A549 treated with CORT108297 at 1 μM for 4 hours (cell line): ENCODE measurements around the gene CRCP. TPM values are rescaled to one million over a fixed set of nuclear protein-coding genes. Genes with fewer than 3 reads are reported as not detected.

Experiments
- total RNA-seq: library from RNA; stranded (reverse); fragments of 200-300 nt; extraction: Qiagen RNA extraction; gene quantifications from 5 replicates; pipeline ENCODE4 v1.2.3, GENCODE V29; 2022

CRCP gene
- 25.8 to 37.7 TPM (median 27.7 TPM) in 5 replicates for total RNA-seq

GRCh38 chr7:66114743-66115649, at the start of gene CRCP:
TSS of gene CRCP (plus strand) at chr7:66114847. CDS start at chr7:66114963, 116 bp downstream.

DNA sequence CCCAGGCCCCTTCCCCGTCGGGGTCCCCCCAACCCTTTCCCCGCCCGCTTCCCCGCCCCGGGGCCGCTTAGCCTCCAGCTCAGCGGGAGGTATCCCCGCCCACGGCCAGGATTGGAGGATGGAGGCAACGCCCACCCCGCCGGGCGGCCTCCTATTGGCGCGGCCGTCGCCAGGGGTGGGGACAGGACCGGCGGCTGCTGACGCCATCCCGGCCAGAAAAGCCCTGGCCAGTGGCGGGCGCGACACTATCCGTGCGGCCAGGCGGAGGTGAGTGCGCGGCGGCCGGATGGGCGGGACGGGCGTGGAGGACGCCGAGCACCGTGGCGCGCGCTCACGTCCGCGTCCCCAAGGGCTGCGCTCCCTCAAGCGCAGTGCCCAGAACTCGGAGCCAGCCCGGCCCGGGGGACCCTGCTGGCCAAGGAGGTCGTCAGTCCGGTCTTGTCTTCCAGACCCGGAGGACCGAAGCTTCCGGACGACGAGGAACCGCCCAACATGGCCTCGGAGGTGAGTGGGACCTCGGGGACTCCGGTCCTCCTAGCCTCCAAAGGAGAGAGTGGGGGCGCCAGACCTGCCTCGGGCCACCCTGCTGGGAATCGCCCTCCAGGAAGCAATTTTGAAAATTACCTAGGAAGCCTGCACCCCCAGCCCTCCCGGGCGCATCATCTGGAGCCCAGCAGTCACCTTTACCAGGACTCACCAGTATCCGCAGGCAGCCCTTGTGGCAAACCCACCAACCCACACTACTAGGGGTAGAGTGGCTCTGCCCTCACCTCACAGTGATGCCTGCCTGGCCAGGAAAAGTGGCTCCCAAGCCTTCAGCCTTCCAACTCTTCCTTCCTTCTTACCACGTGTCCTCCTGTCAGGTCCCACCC, 38.8 kb upstream of the CRCP start, which contains the start of gene ASL:
Gene ASL (plus strand): TSS at position 230 of the 872 bp plus-strand sequence. CDS start 263 bp downstream, at position 493.

Other genes with a start within 250 kb of the CRCP start
- 28.2 to 32.7 TPM (median 31.8 TPM) in 5 replicates for gene VKORC1L1, start 241.8 kb upstream of the CRCP start, total RNA-seq
- gene GUSB, start 132.6 kb upstream of the CRCP start, total RNA-seq = 28.3 to 35.0 TPM (median 33.5 TPM) in 5 replicates
- 20.8 to 26.1 TPM (median 24.0 TPM) in 5 replicates for gene ASL, start 39.0 kb upstream of the CRCP start, total RNA-seq
- 6.2 to 9.4 TPM (median 8.9 TPM) in 5 replicates for gene TPST1, start 90.5 kb downstream of the CRCP start, total RNA-seq